IPS-20b (cell line): Measurements from ENCODE around the gene DOCK4.

Experiments
- H3K27ac ChIP-seq: one replicate; pipeline ENCODE4 v1.5.1; 2013; ENCODE audit warnings: low read length
- H3K27me3 ChIP-seq: 2 replicates; pipeline ENCODE4 v1.6.1; 2013; ENCODE audit warnings: mild to moderate bottlenecking, low read length, inconsistent platforms; ENCODE audit not compliant: insufficient read depth
- H3K36me3 ChIP-seq: 2 replicates; pipeline ENCODE4 v1.6.1; 2013; ENCODE audit warnings: low read depth, mild to moderate bottlenecking, inconsistent platforms, low read length, moderate library complexity; ENCODE audit not compliant: insufficient read depth
- H3K4me1 ChIP-seq: 2 replicates; pipeline ENCODE4 v1.6.1; 2013; ENCODE audit warnings: mild to moderate bottlenecking, control low read depth, inconsistent platforms, low read length, moderate library complexity; ENCODE audit not compliant: insufficient read depth
- H3K4me3 ChIP-seq: 2 replicates; pipeline ENCODE4 v1.5.1; 2013; ENCODE audit warnings: mild to moderate bottlenecking, low read length, inconsistent platforms
- H3K9ac ChIP-seq: 2 replicates; pipeline ENCODE4 v1.6.1; 2013; ENCODE audit warnings: low read depth, mild to moderate bottlenecking, inconsistent platforms, low read length, moderate library complexity
- H3K9me3 ChIP-seq: 2 replicates; pipeline ENCODE4 v1.6.1; 2013; ENCODE audit warnings: mild to moderate bottlenecking, low read depth, low read length, inconsistent platforms; ENCODE audit not compliant: insufficient read depth

Gene DOCK4

DNA sequence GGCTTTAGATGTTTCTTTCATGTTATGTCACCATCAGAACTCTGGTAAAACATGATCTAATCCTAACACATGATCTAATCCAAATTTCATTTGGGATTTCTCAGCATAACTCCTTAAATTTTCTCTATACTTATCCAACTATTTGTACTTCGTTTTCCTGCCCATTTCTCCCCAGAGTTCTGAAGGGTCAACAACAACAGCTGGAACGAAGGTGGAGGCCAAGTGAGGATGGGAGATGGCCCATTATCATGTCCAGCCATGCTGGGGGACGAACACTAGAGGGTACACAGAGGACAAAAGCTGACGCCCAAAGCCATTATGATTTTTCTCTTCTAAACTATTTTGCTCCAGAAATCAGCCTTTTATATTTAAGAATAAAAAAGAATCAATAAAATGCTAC lies 185.4 kb downstream of the DOCK4 start:
- no peak overlapping the region for H3K9ac ChIP-seq

DNA sequence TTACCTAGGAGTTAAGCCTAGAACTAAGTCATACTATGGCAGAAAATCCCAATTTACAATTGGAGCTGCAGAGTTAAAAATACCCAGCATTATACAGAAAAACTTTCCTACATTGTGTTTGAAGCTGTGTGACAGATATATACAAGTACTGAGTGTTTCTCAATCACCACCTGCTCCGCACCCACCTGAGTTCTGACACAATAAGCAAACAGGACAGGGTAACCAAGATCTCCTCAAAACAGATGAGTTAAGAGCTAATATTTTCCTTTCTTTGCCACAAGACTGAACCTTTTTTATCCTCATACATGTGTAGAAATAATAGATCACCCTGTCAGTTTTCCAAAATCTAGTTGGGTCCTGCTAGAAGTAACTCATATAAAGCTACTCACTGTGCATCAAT lies 186.3 kb downstream of the DOCK4 start:
- no peaks in the 10 kb centered on the region for H3K4me1 ChIP-seq
- no peaks in the 10 kb centered on the region for H3K9me3 ChIP-seq
- no peaks in the 10 kb centered on the region for H3K36me3 ChIP-seq
- no peak overlapping the region for H3K9ac ChIP-seq
- H3K4me3 ChIP-seq, result no peak overlapping the region
- H3K27ac ChIP-seq, result no peak overlapping the region
- no peaks in the 10 kb centered on the region for H3K27me3 ChIP-seq

More for the DNA sequence above, 185.4 kb downstream of the DOCK4 start:
- Histone ChIP-seq H3K4me3 (no peak overlapping the region), H3K27ac (no peak overlapping the region), H3K36me3 (no peaks in the 10 kb centered on the region), H3K4me1 (0 out of 2 replicates have a peak, but pooled peaks cover 3% of the 10 kb centered on the region), H3K27me3 (no peaks in the 10 kb centered on the region), H3K9me3 (no peaks in the 10 kb centered on the region)

DNA sequence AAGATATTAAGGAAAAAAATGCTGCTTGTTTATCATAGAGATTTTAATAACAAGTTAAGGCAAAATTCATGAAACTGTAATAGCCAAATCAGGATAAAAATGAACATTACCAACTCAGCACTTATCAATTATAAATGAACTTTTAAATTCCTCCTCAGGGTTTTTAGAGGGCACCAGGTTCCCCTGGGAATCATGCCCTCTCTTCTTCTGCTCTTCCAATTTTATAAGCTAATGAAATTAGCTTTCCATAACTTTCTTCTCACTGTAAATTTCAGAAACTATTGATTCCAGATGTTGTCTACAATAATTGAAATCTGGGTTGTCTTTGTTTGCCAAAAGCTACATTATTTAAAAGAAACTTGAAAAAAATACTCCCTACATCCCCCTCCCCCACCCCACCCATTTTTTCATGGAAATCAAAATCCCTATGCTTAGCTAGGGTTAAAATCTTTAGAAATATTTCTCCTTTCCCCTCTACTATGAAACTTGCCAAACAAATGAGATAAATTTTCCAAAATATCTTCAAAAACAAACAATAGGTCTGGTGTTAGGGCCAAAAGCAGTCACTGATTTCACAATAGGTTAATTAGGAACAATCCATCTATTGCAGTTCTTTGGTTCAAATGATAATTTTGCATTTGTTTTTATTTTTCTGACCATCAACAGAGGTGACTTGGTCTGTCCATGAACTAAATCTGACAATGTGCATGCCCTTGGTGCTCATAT lies 187.7 kb downstream of the DOCK4 start:
- no peak overlapping the region for H3K4me3 ChIP-seq
- no peaks in the 10 kb centered on the region for H3K4me1 ChIP-seq
- no peaks in the 10 kb centered on the region for H3K27me3 ChIP-seq
- no peak overlapping the region for H3K27ac ChIP-seq
- no peaks in the 10 kb centered on the region for H3K9me3 ChIP-seq
- H3K9ac ChIP-seq, result no peak overlapping the region
- no peaks in the 10 kb centered on the region for H3K36me3 ChIP-seq

DNA sequence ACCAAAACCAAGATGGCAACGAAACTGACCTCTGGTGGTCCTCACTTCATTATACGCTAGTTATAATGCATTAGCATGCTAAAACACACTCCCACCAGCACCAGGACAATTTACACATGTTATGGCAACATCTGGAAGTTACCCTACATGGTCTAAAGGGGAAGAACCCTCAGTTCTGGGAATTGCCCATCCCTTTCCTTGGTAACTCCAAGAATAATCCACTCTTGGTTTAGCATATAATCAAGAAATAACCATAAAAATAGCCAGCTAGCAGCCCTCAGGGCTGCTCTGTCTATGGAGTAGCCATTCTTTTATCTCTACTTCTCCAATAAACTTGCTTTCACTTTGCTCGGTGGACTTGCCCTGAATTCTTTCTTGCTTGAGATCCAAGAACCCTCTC lies 191.1 kb downstream of the DOCK4 start:
- no peaks in the 10 kb centered on the region for H3K36me3 ChIP-seq
- H3K27me3 ChIP-seq, result no peaks in the 10 kb centered on the region
- H3K9me3 ChIP-seq, result no peaks in the 10 kb centered on the region
- H3K27ac ChIP-seq, result no peak overlapping the region
- H3K4me1 ChIP-seq, result no peaks in the 10 kb centered on the region
- H3K4me3 ChIP-seq, result no peak overlapping the region
- no peak overlapping the region for H3K9ac ChIP-seq

DNA sequence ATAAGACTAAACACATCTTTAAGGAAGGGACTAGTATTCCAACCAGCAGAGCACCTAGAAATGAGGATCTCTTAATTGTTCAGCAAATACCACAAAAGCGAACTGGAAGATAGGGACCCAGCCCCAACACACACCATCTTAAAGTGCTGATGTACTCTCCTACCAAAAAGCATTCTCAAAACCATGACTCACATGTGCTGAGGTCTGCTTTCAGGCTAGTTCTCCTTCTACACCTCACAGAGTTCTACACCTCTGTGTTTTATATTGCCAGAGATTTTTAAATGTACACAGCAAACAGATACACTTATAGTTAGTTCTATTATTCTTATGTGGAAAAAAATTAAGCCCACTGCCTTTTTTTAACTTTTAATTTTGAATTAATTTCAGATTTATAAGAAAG lies 191.9 kb downstream of the DOCK4 start:
- H3K9ac ChIP-seq, result no peak overlapping the region
- H3K4me3 ChIP-seq, result no peak overlapping the region
- no peaks in the 10 kb centered on the region for H3K4me1 ChIP-seq
- no peaks in the 10 kb centered on the region for H3K27me3 ChIP-seq
- H3K9me3 ChIP-seq, result no peaks in the 10 kb centered on the region
- no peak overlapping the region for H3K27ac ChIP-seq
- H3K36me3 ChIP-seq, result no peaks in the 10 kb centered on the region

DNA sequence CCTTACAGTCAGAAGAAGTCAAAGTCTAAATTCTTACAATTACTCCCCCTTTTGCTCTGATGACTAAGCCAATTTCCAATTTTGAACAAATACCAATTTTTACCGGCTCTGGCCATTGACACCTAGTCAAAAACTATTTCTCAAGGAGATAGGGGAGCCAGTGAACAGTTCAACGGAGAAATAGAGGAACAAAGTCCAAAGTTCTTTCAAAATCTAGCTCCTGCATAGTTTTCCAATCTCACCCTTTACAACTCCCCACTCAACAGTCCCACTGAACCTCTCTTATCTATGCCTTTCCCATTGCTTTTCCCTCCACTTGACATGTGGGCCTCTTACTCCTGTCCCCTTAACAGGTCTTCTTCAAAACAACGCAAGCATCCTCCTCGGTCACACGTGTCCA lies 192.9 kb downstream of the DOCK4 start:
- Histone ChIP-seq H3K27me3 (no peaks in the 10 kb centered on the region), H3K27ac (no peak overlapping the region), H3K9me3 (no peaks in the 10 kb centered on the region), H3K4me1 (no peaks in the 10 kb centered on the region), H3K9ac (no peak overlapping the region), H3K4me3 (no peak overlapping the region), H3K36me3 (no peaks in the 10 kb centered on the region)

DNA sequence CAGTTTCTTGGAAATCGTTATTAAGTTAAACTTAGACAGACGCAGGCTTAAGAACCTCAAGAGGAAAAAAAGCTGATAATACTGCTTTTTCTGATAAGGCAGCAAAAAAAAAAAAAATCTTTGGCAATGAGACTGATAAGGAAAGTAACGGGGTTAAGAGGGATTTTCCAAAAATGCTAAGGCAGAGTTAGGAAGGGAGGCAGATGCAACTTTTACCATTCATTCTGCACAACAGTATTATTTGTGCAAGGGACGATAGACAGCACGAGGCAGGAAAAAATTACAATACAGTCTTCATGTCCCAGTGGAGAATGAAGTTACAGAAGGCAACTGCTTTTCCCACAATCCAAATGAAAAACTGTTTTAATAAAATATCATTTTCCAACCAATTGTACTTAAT lies 194.0 kb downstream of the DOCK4 start:
- Histone ChIP-seq H3K27ac (no peak overlapping the region), H3K9me3 (no peaks in the 10 kb centered on the region), H3K9ac (no peak overlapping the region), H3K27me3 (no peaks in the 10 kb centered on the region), H3K4me1 (no peaks in the 10 kb centered on the region), H3K36me3 (no peaks in the 10 kb centered on the region), H3K4me3 (no peak overlapping the region)

DNA sequence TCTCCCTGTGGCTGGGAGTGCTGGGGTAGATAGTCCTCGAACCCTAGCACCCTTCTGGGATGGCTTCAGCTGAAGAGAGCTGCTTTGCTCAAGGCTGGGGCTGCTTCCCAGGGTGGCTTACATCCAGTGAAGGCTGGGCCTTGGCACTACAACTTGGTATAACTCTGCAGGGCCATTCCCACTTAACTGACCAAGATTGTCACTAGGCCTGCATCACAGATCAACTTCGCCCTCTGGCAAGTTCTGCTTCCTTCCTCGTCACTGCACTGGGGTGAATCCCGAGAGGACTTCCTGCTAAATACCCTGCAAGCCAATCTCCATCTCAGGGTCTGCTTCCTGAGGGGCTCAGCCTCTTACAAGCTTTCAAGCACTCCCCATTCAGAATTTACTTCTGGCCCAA lies 195.2 kb downstream of the DOCK4 start:
- Histone ChIP-seq H3K4me3 (no peak overlapping the region), H3K9me3 (no peaks in the 10 kb centered on the region), H3K9ac (no peak overlapping the region), H3K36me3 (no peaks in the 10 kb centered on the region), H3K27me3 (no peaks in the 10 kb centered on the region), H3K27ac (no peak overlapping the region), H3K4me1 (no peaks in the 10 kb centered on the region)

DNA sequence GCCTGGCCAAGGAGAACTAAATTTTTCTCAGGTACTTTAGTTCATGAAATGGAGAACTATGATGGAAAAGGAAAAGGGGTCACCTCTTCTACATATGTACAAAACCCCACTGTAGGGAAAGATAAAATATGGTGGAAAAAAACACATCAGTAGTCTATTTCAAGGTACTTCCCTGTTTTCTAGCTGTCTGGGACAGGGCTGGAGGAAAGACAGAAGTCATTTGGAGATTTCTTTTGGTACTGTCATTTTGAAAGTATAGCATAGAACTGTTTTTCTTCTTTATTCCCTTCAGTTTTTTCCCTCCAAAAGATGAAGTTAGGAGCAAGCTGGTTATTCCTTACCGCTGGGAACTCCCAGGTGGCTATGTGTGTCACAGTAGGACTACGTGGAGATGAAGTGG lies 196.1 kb downstream of the DOCK4 start:
- no peaks in the 10 kb centered on the region for H3K4me1 ChIP-seq

DNA sequence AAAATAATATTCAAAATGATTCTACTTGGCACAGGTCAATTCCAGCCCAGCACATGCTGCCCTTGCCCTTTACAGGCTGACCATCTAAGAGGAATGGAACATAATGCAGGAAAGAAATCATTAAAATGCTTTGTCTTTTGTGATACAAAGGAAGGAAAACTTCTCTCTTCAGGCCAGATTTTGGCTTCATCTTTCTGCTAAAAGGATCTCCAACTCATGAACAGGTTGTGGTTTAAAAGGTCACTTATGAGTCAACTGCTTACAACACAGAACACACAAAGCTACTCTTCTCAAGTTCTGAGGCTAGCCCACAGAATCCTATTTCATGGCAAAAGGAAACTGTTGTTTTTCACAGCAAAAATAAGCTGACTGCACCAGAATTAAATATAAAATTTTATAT lies 197.1 kb downstream of the DOCK4 start:
- H3K36me3 ChIP-seq, result no peaks in the 10 kb centered on the region
- H3K9ac ChIP-seq, result no peak overlapping the region
- H3K4me1 ChIP-seq, result no peaks in the 10 kb centered on the region
- H3K27me3 ChIP-seq, result no peaks in the 10 kb centered on the region
- H3K4me3 ChIP-seq, result no peak overlapping the region
- no peak overlapping the region for H3K27ac ChIP-seq
- H3K9me3 ChIP-seq, result no peaks in the 10 kb centered on the region

More for the DNA sequence above, 196.1 kb downstream of the DOCK4 start:
- no peak overlapping the region for H3K9ac ChIP-seq
- no peak overlapping the region for H3K4me3 ChIP-seq
- no peak overlapping the region for H3K27ac ChIP-seq
- no peaks in the 10 kb centered on the region for H3K9me3 ChIP-seq
- no peaks in the 10 kb centered on the region for H3K27me3 ChIP-seq
- no peaks in the 10 kb centered on the region for H3K36me3 ChIP-seq

DNA sequence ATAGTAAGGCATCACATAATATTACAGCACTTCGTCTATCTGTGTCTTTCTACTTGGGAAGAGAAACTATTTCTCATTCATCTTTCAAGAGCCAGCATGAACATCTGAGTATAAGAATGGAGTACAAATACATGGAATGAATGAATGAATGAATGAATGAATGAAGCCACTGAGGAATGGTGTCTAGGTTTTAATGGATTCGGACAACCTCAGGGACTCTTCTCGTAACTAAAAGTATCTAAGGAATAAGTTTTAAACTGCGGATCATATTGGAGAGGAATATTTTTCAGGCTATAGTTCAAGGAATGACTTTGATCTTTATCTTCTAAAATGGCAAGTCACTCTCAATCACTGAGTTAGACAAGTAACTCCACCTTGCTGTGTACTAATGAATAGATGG lies 199.0 kb downstream of the DOCK4 start:
- Histone ChIP-seq H3K36me3 (no peaks in the 10 kb centered on the region), H3K4me3 (no peak overlapping the region), H3K4me1 (no peaks in the 10 kb centered on the region), H3K27ac (no peak overlapping the region), H3K9me3 (no peaks in the 10 kb centered on the region), H3K27me3 (no peaks in the 10 kb centered on the region), H3K9ac (no peak overlapping the region)

DNA sequence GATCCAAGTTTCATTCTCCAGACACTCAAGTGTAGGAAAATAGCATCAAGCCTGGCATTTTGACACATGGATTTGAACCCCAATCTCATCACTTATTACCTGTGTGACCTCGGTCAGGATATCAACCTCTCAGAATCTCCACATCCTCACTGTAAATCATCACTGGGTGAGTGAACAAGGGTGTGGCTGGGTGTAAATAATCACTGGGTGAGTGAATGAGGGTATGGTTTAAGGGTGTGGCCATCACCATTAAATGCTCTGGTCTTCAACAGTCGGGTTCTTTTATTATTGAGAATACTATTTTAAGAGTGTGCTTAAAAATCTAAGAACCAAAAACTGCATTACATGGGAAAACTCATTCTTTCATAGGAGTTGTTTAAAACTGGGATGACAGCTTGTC lies 200.1 kb downstream of the DOCK4 start:
- H3K27ac ChIP-seq, result no peak overlapping the region
- no peaks in the 10 kb centered on the region for H3K36me3 ChIP-seq
- H3K4me1 ChIP-seq, result no peaks in the 10 kb centered on the region
- H3K4me3 ChIP-seq, result no peak overlapping the region
- H3K9ac ChIP-seq, result no peak overlapping the region
- H3K27me3 ChIP-seq, result no peaks in the 10 kb centered on the region
- H3K9me3 ChIP-seq, result no peaks in the 10 kb centered on the region
